ENCODE results near the gene NPPC. TPM values are rescaled to one million over a fixed set of nuclear protein-coding genes. Genes with fewer than 3 reads are reported as not detected.

Gene NPPC
- total RNA-seq, 4 donors from 2014 or later = 1.8 TPM; not detected in 3

DNA sequence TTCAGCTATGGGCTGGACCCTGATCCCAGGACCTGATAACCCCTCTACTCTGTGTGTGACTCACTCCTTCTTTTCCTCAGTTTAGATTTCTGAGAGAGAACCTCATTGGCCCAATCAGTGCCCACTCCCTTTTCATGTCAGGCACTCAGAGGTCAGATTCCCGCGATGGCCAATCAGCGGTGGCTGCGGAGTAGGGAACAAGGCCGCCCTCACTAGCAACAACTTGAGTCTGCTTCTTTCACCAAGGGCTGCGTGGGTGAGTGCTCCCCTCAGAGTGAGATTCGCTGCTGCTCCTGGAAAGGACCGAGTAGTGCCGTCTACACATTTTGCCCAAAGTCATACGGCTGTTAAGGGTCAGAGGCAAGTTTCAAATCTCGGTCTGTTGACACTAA lies 34.7 kb downstream of the NPPC start:
- TF ChIP-seq, protein P1, sequence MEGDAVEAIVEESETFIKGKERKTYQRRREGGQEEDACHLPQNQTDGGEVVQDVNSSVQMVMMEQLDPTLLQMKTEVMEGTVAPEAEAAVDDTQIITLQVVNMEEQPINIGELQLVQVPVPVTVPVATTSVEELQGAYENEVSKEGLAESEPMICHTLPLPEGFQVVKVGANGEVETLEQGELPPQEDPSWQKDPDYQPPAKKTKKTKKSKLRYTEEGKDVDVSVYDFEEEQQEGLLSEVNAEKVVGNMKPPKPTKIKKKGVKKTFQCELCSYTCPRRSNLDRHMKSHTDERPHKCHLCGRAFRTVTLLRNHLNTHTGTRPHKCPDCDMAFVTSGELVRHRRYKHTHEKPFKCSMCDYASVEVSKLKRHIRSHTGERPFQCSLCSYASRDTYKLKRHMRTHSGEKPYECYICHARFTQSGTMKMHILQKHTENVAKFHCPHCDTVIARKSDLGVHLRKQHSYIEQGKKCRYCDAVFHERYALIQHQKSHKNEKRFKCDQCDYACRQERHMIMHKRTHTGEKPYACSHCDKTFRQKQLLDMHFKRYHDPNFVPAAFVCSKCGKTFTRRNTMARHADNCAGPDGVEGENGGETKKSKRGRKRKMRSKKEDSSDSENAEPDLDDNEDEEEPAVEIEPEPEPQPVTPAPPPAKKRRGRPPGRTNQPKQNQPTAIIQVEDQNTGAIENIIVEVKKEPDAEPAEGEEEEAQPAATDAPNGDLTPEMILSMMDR (IDR thresholded peaks at IDR 0.05; ENCODE audit: low read depth) = no peak

DNA sequence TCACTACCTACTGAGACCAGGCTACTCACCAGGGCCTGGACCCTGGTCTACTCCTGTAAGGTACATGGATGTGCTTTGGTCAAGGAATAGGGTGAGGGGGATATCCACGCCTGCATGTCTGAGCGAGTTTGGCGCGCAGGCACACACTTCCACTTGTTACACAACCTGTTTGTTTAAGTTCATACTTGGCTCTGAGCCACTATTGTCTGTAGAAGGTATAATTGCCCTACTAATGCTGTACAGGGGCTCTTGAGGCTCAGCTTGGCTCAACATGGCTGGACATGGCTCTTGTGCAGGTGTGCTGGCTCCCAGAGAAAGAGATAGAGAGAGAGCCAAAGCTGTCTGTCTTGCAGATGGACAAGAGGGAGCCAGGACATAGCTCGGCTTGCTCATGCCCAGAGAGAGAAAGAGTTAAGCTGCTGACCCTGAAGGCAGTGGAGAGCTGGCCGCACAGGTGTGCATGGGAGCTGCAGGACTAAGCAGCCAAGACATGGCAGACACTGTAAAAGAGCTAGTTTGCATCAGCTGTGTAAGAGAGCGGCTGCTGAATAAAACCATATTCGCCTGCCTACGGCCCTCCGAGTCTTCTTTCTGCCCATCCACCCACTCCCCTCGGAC lies 35.2 kb downstream of the NPPC start:
- TF ChIP-seq, protein P1 (IDR thresholded peaks at IDR 0.05; ENCODE audit: low read depth) = no peak

DNA sequence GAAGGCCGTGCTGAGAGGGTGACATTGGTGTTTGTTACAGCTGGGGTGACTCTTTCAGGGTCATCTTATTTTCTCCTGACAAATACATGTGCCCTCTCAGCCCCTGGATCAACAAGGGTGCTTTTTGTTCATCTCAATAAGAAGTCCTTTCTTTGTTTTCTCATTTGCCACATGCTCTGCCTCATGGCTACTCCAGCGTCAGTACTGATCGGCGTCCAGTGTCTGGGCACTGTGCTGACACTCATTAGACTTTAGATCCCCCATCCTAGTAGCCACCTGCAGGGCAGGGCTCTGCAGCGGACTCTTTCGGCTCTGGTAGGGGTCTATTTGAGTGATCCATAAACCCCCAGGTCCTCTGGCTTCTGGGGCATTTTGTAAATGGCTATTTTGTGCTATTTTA lies 38.4 kb downstream of the NPPC start:
- TF ChIP-seq, protein P1 (IDR thresholded peaks at IDR 0.05; ENCODE audit: low read depth) = no peak

DNA sequence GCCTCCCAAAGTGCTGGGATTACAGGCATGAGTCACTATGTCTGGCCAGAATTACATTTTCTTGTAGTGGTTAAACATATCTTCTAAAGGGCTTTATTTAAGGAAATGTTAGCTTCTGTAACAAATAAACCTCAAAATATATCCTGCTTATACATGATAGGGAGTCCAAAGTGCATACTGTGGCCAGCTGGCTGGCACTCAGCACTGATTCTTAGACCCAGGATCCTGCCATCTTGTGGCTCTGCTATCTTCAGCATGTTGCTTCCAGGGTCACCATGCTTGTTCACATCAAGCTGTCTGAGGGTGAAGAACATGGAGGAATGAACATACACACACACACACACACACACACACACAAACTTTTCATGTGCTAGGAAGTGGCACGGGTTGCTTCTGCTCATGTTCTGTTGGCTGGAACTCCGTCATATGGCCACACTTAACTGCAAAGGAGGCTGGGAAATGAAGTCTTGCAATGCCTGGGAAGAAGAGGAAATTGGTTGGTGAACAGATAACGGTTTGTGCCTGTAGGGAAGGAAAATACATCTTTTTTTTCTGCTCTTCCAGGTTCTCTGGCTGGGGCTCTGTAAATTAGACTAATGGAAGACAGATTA lies 40.0 kb downstream of the NPPC start:
- TF ChIP-seq, protein P1 (IDR thresholded peaks at IDR 0.05; ENCODE audit: low read depth) = no peak

DNA sequence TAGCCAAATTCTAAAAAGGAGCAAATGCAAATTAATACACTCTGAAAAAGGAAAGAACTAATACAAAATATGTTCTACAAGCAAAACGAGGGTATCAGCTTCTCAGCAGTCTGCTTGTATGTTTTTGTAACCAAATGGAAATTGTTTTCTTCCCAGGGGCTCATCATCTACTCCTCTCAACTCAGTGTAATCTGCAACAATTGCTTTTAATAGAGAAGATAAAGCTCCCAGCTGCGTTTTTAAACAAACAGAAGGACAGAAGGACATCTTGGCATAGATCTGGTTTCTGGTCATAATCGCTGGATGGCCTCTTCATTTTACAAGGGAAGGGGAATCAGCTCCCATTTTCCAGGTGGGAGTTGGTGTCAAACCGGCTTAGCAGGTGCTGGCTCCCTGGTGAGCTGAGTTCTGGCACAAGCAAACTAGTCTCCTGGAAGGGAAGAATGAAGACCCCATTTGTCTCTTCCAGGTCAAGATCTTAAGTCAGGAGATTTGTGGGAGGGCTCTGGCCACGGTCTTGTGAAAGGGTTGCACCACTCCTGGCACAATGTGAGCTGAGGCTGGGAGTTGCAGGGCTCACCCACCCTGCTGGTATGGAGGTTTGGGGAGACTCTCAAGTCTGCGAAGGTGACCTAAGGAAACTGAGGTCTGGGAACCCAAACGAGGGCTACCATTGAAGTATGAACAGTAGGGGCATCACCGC lies 41.6 kb downstream of the NPPC start:
- TF ChIP-seq, protein P1 (IDR thresholded peaks at IDR 0.05; ENCODE audit: low read depth) = no peak

DNA sequence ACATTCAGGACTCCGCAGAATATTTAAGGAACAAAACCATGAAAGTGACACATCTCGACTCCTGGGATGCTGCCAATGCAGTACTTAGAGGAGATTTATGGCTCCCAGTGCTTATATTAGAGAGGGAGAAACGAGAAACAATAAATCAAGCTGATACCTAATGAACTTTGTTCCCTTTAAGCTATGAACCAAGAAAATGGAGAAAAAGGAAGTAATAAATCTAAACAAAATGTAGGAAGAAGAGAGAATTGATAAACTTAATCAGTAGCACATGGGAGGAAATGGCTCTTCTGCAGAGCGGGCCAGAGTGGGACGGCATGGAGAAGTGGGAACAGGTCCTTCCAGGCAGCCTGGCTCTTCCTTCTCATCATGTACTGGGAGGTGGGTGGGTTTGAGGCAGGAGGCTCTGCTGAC lies 42.7 kb downstream of the NPPC start:
- TF ChIP-seq, protein P1 (IDR thresholded peaks at IDR 0.05; ENCODE audit: low read depth) = no peak

DNA sequence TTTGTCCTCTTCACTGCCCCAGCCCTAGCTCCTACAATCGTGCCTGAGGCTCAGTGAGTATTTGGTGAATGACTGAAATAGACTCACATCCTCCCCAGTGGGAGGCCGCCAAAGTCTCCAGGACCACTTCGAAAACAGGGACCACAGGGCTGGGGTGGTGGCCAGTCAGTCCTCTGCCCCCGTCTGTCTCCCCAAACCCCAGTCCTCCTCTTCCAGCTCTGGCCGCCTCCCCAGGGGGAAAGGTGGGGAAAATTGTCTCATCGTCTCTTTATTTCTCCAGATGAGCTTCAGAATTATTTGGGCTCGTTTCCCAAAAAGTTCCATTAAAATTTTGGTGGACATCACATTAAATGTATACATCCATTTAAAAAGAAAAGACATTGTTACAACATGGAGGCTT lies 43.5 kb downstream of the NPPC start:
- TF ChIP-seq, protein P1 (IDR thresholded peaks at IDR 0.05; ENCODE audit: low read depth) = no peak

Measured in subcutaneous adipose tissue (tissue), 4 donors.